SU-DHL-6 (cell line): Measurements from ENCODE around the gene ANKRD27.

Experiments
- EZH2phosphoT487 ChIP-seq: fragments of 200-600 bp; sonication (generic), shearing (Covaris generic); conservative IDR thresholded peaks from 2 replicates; pipeline ENCODE4 v1.6.1; 2018; ENCODE audit warnings: mild to moderate bottlenecking, antibody characterized with exemption, low read length, moderate library complexity, mixed read lengths
- TF ChIP-seq, protein P1 (sequence below): fragments of 200-600 bp; sonication (generic); IDR thresholded peaks from one replicate; pipeline ENCODE4 v1.5.1; 2017; ENCODE audit warnings: antibody characterized with exemption, mild to moderate bottlenecking, low read length, moderate library complexity; ENCODE audit not compliant: insufficient read depth, poor library complexity, severe bottlenecking

DNA sequence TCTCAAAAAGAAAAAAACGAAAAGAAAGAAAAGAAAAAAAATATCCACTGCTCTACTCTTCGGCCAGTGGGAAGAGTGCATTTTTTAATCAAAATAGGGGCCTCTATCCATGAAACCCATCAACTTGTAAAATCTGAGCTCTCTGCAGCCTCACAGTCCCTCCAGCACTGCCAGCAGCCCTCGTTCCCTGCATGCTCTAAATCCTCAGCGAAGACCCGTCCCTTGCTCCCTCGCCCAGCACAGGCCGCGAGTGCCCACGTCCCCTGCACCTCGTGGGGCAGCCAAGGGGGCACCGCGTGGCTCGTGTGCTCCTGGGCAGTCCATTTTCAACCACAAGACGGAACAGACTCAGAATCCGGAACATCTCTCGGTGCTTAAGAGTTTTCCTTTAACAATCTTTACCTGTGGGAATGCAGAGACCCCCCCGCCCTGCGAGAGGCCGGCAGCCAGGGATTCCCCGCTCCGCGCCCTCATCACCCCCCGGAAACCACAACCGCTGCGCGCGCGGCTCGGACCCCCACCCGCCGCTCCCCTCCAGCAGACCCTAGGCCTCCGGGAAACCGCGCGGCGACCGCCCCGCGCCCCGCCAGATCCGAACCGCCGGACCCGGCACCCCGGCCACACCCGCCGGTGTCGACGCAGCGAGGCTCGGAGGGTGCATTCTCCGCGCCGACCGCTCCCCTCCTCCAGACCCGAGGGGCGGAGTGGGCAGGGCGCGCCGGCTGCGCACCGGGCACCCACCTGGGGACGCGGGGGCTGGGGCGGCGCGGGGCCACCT lies 638 bp downstream of the ANKRD27 start:
- TF ChIP-seq, protein P1, sequence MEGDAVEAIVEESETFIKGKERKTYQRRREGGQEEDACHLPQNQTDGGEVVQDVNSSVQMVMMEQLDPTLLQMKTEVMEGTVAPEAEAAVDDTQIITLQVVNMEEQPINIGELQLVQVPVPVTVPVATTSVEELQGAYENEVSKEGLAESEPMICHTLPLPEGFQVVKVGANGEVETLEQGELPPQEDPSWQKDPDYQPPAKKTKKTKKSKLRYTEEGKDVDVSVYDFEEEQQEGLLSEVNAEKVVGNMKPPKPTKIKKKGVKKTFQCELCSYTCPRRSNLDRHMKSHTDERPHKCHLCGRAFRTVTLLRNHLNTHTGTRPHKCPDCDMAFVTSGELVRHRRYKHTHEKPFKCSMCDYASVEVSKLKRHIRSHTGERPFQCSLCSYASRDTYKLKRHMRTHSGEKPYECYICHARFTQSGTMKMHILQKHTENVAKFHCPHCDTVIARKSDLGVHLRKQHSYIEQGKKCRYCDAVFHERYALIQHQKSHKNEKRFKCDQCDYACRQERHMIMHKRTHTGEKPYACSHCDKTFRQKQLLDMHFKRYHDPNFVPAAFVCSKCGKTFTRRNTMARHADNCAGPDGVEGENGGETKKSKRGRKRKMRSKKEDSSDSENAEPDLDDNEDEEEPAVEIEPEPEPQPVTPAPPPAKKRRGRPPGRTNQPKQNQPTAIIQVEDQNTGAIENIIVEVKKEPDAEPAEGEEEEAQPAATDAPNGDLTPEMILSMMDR: no peak
- no peak for TF ChIP-seq EZH2phosphoT487
